ENCODE results near the gene WASHC4.
"Not testable (repeated sequence)": the region's sequence is repeated elsewhere in the genome, so short reads cannot be mapped to it uniquely, and the experiment has no call there.

WASHC4 gene

GRCh38 chr12:105167346-105167745 lies 59.8 kb downstream of the WASHC4 start:
- DNase-seq = no peak

GRCh38 chr12:105168006-105168405 lies 60.5 kb downstream of the WASHC4 start:
- DNase-seq = no peak

GRCh38 chr12:105170139-105170538 lies 62.6 kb downstream of the WASHC4 start:
- no peak for DNase-seq

GRCh38 chr12:105171691-105172436 lies 64.3 kb downstream of the WASHC4 start:
- no peak for DNase-seq

- no peak for DNase-seq
Observed at GRCh38 chr12:105175397-105175990, 68.0 kb downstream of the WASHC4 start.

- no peak for DNase-seq
Observed at GRCh38 chr12:105177208-105177607, 69.7 kb downstream of the WASHC4 start.

GRCh38 chr12:105179114-105179513 lies 71.6 kb downstream of the WASHC4 start:
- DNase-seq = not testable (repeated sequence)

- not testable (repeated sequence) for DNase-seq
Observed at GRCh38 chr12:105183406-105183805, 75.9 kb downstream of the WASHC4 start.

- not testable (repeated sequence) for DNase-seq
Observed at GRCh38 chr12:105183976-105184375, 76.4 kb downstream of the WASHC4 start.

- DNase-seq = no peak
Observed at GRCh38 chr12:105189293-105189692, 81.8 kb downstream of the WASHC4 start.

GRCh38 chr12:105190530-105190929 lies 83.0 kb downstream of the WASHC4 start:
- no peak for DNase-seq

- DNase-seq = no peak
Observed at GRCh38 chr12:105192624-105193225, 85.2 kb downstream of the WASHC4 start.

- DNase-seq = no peak
Observed at GRCh38 chr12:105194947-105195346, 87.4 kb downstream of the WASHC4 start.

- no peak for DNase-seq
Observed at GRCh38 chr12:105196090-105196489, 88.6 kb downstream of the WASHC4 start.

- no peak for DNase-seq
Observed at GRCh38 chr12:105198961-105199360, 91.4 kb downstream of the WASHC4 start.

GRCh38 chr12:105200385-105200784 lies 92.9 kb downstream of the WASHC4 start:
- DNase-seq = no peak

- no peak for DNase-seq
Observed at GRCh38 chr12:105201299-105201698, 93.8 kb downstream of the WASHC4 start.

- DNase-seq = no peak
Observed at GRCh38 chr12:105202202-105202601, 94.7 kb downstream of the WASHC4 start.

GRCh38 chr12:105204127-105204526 lies 96.6 kb downstream of the WASHC4 start:
- DNase-seq = no peak

- no peak for DNase-seq
Observed at GRCh38 chr12:105204916-105205315, 97.4 kb downstream of the WASHC4 start.

GRCh38 chr12:105205322-105206048 lies 98.0 kb downstream of the WASHC4 start:
- DNase-seq = no peak

- no peak for DNase-seq
Observed at GRCh38 chr12:105206686-105207374, 99.3 kb downstream of the WASHC4 start.

- DNase-seq = no peak
Observed at GRCh38 chr12:105209091-105209490, 101.6 kb downstream of the WASHC4 start.
